BJ (cell line): Measurements from ENCODE around the gene UFSP2. TPM values are rescaled to one million over a fixed set of nuclear protein-coding genes. Genes with fewer than 3 reads are reported as not detected.

Experiments used
- CTCF ChIA-PET: fragments of 350-600 bp; formaldehyde crosslinking; extraction: SDS; loops from one replicate; lab custom pipeline; 2021; ENCODE audit warnings: antibody characterized with exemption, inconsistent platforms; lab: Yijun Ruan, JAX
- POLR2A ChIA-PET: fragments of 300-600 bp; sonication (Branson Sonifier 250); formaldehyde crosslinking; extraction: SDS; loops from one replicate; lab custom pipeline; 2021; ENCODE audit warnings: antibody characterized with exemption; lab: Charles Lee
- DNase-seq: peaks from one replicate; pipeline ENCODE4 v3.0.0-alpha.2; 2011; ENCODE audit warnings: low read depth
- H3K27me3 ChIP-seq: 2 replicates; pipeline ENCODE4 v1.6.0; 2011; ENCODE audit warnings: low read length; ENCODE audit not compliant: control insufficient read depth, insufficient read depth
- H3K36me3 ChIP-seq: 2 replicates; pipeline ENCODE4 v1.5.1; 2011; ENCODE audit warnings: low read length; ENCODE audit not compliant: control insufficient read depth, insufficient read depth
- H3K4me3 ChIP-seq: 2 replicates; pipeline ENCODE4 v1.5.1; 2011; ENCODE audit warnings: low read depth, mild to moderate bottlenecking, control low read depth, low read length
- polyA plus RNA-seq: library from polyadenylated mRNA; depleted of rRNA; stranded (reverse); fragments of >200 nt; gene quantifications from 2 replicates; pipeline ENCODE4 v1.2.3, GENCODE V29; 2011
- TF ChIP-seq, protein P1 (sequence below): IDR thresholded peaks from 2 replicates; pipeline ENCODE4 v1.5.1; 2011; ENCODE audit warnings: low read depth, mild to moderate bottlenecking, control low read depth, inconsistent platforms, low read length, moderate library complexity; ENCODE audit not compliant: insufficient read depth

UFSP2 gene
- polyA plus RNA-seq, 1 experiment = 18.8 TPM

DNA sequence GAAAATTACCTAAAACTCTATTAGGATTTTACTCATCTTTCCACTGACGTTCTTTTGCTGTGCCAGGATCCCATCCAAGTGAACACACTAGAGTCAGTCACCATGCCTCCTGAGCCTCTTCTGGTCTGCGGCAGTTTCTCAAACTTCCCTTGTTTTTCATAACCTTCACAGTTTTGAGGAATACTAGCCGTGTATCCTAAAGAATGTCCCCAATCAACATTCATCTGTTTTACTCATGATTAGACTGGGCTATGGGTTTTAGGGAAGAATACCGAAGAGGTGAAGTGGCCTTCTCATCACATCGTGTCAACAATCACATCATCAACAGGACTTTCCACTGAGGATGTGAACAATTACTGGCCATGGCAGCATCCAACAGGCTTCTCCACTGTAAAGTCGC is 34.8 kb downstream of the UFSP2 start:
- no peak for DNase-seq
- no peaks in the 10 kb centered on the region for H3K36me3 ChIP-seq
- ChIA-PET CTCF (no interaction called here), POLR2A (no interaction called here)
- no peak overlapping the region for H3K4me3 ChIP-seq
- H3K27me3 ChIP-seq = no peaks in the 10 kb centered on the region
- TF ChIP-seq, protein P1, sequence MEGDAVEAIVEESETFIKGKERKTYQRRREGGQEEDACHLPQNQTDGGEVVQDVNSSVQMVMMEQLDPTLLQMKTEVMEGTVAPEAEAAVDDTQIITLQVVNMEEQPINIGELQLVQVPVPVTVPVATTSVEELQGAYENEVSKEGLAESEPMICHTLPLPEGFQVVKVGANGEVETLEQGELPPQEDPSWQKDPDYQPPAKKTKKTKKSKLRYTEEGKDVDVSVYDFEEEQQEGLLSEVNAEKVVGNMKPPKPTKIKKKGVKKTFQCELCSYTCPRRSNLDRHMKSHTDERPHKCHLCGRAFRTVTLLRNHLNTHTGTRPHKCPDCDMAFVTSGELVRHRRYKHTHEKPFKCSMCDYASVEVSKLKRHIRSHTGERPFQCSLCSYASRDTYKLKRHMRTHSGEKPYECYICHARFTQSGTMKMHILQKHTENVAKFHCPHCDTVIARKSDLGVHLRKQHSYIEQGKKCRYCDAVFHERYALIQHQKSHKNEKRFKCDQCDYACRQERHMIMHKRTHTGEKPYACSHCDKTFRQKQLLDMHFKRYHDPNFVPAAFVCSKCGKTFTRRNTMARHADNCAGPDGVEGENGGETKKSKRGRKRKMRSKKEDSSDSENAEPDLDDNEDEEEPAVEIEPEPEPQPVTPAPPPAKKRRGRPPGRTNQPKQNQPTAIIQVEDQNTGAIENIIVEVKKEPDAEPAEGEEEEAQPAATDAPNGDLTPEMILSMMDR = no peak

- H3K27me3 ChIP-seq = no peaks in the 10 kb centered on the region
- ChIA-PET CTCF (no interaction called here), POLR2A (no interaction called here)
- TF ChIP-seq, protein P1 = no peak
- no peak for DNase-seq
- no peaks in the 10 kb centered on the region for H3K36me3 ChIP-seq
- H3K4me3 ChIP-seq = no peak overlapping the region
These were observed 37.8 kb downstream of the UFSP2 start for GRCh38 chr4:185387957-185388356.

DNA sequence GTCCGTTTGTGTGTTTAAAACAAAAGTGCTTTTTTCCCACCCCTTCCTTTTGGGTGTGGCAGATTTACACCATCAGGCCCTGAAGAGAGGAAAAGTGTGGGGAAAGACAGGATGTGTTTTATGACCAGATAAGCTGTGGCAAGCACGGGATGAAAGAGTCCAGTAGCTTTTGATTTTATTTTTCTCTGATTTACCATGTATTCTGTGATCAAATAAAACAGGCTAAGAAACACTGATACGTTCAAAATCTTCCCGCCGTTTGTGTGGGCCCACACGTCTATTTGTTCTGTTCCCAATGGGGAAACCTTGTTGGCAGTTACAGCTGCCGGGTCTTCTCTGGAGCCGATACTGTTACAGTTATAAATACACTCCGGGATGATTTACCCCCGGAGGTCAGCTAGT is 40.8 kb downstream of the UFSP2 start:
- no peak overlapping the region for H3K4me3 ChIP-seq
- CTCF ChIA-PET = interaction anchor here (1.1 to 1.4 kb wide), 4 partner anchors 11 to 202 kb away, joined by 3 read pairs; partner anchors contain the start of gene ANKRD37
- TF ChIP-seq, protein P1 = no peak

DNA sequence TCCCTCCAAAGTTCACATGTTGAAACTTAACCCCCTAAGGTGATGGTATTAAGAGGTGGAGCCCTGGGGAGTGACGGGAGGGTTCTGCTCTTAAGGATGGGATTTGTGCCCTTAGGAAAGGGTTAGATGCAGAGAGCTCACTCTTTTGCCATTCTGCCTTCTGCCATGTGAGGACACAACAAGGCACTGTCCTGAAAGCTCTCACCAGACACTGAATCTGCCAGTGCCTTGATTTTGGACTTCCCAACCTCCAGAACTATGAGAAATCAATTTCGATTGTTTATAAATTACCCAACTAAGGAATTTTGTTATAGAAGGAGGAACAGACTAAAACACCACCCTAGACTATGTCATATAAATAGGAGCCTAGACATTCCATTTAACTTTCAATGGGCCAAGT is 41.7 kb downstream of the UFSP2 start:
- Histone ChIP-seq H3K36me3 (no peaks in the 10 kb centered on the region), H3K27me3 (no peaks in the 10 kb centered on the region), H3K4me3 (no peak overlapping the region)
- no peak for DNase-seq
- TF ChIP-seq, protein P1 = no peak
- CTCF ChIA-PET = interaction anchor here (1.2 to 1.3 kb wide), 2 partner anchors 12 to 22 kb away, joined by 3 read pairs; partner anchors contain the start of gene ANKRD37
- POLR2A ChIA-PET = no interaction called here

More for the DNA sequence above, 40.8 kb downstream of the UFSP2 start:
- DNase-seq = no peak
- no peaks in the 10 kb centered on the region for H3K36me3 ChIP-seq
- no peaks in the 10 kb centered on the region for H3K27me3 ChIP-seq
- POLR2A ChIA-PET = no interaction called here

DNA sequence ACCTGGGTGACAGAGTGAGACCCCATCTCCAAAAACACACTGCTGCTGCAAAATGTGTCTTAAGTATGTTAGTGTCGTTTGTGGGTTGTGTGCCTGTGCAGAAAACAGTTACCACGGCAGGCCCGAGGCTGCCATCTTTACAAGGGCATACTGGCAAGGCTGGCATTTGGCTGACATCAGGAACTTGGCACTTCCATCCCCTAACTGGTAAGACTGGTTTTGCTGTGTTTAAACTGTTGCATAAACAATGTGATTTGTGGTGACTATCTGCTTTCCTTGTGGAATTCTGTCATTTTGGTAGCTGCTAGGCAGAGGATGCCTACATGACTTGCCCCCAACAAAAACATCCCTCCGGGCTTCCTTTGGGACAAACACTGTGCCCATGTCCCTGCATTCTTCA is 42.3 kb downstream of the UFSP2 start:
- Histone ChIP-seq H3K4me3 (no peak overlapping the region), H3K36me3 (no peaks in the 10 kb centered on the region), H3K27me3 (no peaks in the 10 kb centered on the region)
- no peak for DNase-seq
- TF ChIP-seq, protein P1 = no peak
- POLR2A ChIA-PET = no interaction called here
- CTCF ChIA-PET = no interaction called here
